Sciatic nerve (tissue), 2 donors: ENCODE results near the gene PCBP3. TPM values are rescaled to one million over a fixed set of nuclear protein-coding genes. Genes with fewer than 3 reads are reported as not detected.

Experiments
- ATAC-seq: fragments of 200-7000 bp; cut with Tn5 transposase; one replicate; pipeline ENCODE4 v1.9.1; 2020; ENCODE audit warnings: mild to moderate bottlenecking, moderate library complexity
- DNase-seq: peaks from one replicate; pipeline ENCODE4 v3.0.0-alpha.2; 2020; ENCODE audit warnings: low spot score
- intact Hi-C: fragments of 100-400 bp; cut with DNase I; formaldehyde crosslinking; loops from one replicate; pipeline ENCODE4 v1.14.2; 2022
- total RNA-seq: library from RNA; stranded (reverse); fragmentation: NEBNext Ultra II Directional; extraction: Animal tissue kit (Norgen Biotek cat#: 25700); gene quantifications from one replicate; pipeline ENCODE4 v1.2.1, GENCODE V29; 2021
- donor health status: DM: no; HTN: no; CAD: no.
- donor health status: DM: no; HTN: no; CAD: no.

PCBP3 gene
- total RNA-seq, 1 donor from 2014 or later = 14.1 TPM

DNA sequence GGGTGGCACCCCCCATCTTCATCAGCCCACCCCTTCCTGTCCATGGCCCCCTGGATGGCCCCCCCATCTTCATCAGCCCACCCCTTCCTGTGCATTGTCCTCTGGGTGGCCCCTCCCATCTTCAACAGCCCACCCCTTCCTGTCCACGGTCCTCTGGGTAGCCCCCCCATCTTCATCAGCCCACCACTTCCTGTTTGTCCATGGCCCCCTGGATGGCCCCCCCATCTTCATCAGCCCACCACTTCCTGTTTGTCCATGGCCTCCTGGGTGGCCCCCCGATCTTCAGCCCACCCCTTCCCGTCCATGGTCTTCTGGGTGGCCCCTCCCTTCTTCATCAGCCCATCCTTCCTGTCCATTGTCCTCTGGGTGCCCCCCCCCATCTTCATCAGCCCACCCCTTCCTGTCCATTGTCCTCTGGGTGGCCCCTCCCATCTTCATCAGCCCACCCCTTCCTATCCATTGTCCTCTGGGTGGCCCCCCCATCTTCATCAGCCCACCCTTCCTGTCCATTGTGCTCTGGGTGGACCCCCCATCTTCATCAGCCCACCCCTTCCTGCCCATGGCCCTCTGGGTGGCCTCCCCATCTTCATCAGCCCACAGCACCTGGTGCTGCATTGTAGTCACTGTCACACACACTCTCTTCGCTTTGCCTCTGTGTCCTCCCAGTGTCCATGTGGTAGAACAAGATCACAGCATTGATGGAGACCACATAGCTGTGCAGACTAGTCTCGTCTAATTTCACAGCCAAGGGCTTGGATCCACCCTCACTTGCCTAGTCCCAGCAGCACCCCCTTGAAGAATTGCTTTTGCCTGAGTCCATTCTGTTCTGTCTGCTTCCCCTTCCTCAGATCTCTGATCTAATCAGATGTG lies 95.9 kb downstream of the PCBP3 start:
- intact Hi-C loops = no loop called here

DNA sequence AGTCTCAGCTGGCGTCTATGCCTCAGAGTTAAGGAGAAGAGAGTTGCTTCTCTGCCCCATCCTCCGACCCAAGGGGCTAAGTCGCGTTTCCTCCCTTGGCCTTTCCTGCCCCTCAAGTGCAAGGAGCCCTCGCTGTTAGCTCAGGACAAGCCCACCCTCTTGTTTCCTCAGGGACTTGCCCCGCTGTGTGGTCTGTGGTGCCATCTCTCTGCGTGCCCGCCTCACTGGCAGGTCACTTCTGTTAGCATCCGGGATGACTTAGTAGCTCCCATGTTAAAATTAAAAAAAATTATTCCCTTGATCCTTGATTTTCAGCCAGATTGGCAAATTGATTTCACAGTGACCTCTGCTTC lies 96.5 kb downstream of the PCBP3 start:
- DNase-seq (no peak), ATAC-seq (no peak)
- intact Hi-C loops = no loop called here

More for the DNA sequence above, 95.9 kb downstream of the PCBP3 start:
- ATAC-seq = no peak
- DNase-seq = no peak

GRCh38 chr21:45740491-45741357 lies 97.2 kb downstream of the PCBP3 start:
- intact Hi-C loops = no loop called here
- ATAC-seq = no peak
- DNase-seq = no peak

DNA sequence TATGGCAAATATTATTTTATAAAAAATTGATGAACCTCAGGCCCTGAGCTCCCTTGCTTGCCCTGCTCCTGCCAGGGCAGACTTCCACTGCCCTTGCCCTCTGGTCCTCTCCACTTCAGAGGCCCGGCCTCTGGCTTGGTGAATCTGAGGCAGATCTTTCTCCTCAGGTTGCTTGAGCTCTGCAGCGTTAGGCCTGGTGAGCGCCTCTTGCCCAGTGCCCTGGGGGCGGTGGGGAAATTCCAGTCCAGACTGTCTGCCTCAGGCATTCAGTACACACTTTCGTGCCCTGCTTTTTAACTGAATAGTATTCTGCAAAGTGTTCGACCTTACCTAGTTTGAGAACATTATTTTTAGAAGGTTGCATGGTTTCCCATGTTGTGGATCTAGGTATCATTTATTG lies 98.2 kb downstream of the PCBP3 start:
- no peak for DNase-seq
- no peak for ATAC-seq
- intact Hi-C loops = no loop called here

- DNase-seq (no peak), ATAC-seq (no peak)
- intact Hi-C loops = no loop called here
These were observed 98.7 kb downstream of the PCBP3 start for GRCh38 chr21:45742247-45742646.

- DNase-seq (no peak), ATAC-seq (no peak)
- intact Hi-C loops = no loop called here
These were observed 101.7 kb downstream of the PCBP3 start for GRCh38 chr21:45745256-45745655.

GRCh38 chr21:45747233-45747766 lies 103.8 kb downstream of the PCBP3 start:
- intact Hi-C loops = no loop called here
- DNase-seq (no peak), ATAC-seq (no peak)

- ATAC-seq = no peak
- DNase-seq = no peak
- intact Hi-C loops = no loop called here
These were observed 104.4 kb downstream of the PCBP3 start for GRCh38 chr21:45747802-45748445.

GRCh38 chr21:45748593-45748992 lies 105.1 kb downstream of the PCBP3 start:
- intact Hi-C loops = no loop called here
- DNase-seq (no peak), ATAC-seq (no peak)

GRCh38 chr21:45749974-45750373 lies 106.4 kb downstream of the PCBP3 start:
- ATAC-seq = no peak
- intact Hi-C loops = no loop called here
- no peak for DNase-seq

DNA sequence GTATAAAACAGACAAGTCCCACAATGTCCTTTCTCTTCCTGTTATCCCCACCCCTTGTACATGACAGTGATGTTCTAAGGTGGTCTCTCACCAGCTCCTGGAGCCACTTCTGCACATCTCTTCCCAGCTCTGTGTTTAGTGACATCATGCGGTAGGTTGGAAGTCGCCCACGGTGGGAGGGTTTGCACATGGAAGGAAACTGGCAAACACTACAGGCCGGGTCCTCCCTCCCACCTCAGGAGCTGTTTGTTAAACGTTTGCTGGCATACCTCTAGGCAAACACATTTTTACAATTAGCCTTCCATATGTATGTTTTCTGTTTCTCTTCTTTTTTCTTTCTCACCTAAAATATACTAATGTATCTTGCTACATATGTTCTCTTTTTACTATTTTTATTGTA lies 107.4 kb downstream of the PCBP3 start:
- ATAC-seq (no peak), DNase-seq (no peak)
- intact Hi-C loops = no loop called here

DNA sequence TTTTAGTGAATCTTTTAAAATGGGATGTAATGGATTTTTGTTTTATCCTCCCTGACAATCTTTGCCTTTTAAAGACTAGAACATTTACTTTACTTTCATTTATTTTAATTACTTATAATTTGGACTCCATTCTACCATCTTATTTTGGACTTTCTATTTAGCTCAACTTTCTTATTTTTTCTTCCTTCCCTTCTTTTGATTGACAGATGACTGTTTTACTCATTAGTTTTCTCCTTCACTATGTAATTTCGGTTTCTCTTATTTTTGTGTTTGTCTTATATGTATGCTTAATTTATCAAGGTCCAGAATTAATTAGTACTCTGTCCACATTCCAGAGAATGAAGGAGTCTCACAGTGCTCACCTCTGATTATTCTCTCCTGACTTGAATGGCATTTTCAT lies 109.9 kb downstream of the PCBP3 start:
- intact Hi-C loops = no loop called here
- DNase-seq (no peak), ATAC-seq (no peak)

- no peak for DNase-seq
- ATAC-seq = no peak
- intact Hi-C loops = no loop called here
These were observed 112.5 kb downstream of the PCBP3 start for GRCh38 chr21:45756029-45756428.

- no peak for DNase-seq
- ATAC-seq = no peak
- intact Hi-C loops = no loop called here
These were observed 113.1 kb downstream of the PCBP3 start for GRCh38 chr21:45756669-45757068.

DNA sequence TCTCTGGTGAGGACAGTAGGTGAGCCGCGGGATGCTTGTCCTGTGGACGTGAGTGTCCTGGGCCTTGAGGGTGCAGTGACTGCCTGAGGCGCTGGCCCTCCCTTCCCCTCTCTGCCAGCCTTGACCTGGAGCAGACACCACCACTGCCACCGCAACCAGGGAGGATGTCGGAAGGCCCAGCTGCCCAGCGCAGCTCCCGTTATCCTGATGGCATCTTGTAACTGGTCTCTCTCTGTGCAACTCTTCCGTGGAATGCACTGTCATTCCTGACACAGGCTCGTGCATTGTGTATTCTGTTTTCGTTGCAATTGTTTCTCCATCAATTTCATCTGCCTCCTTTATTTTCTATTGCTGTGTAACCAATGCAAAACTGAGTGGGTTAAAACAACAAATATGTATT lies 118.2 kb downstream of the PCBP3 start:
- DNase-seq (no peak), ATAC-seq (no peak)
- intact Hi-C loops = no loop called here

GRCh38 chr21:45763074-45763473 lies 119.5 kb downstream of the PCBP3 start:
- peak; percentile 64 for ATAC-seq
- no peak for DNase-seq
- intact Hi-C loops = no loop called here

- intact Hi-C loops = no loop called here
- DNase-seq = no peak
These were observed 120.0 kb downstream of the PCBP3 start for GRCh38 chr21:45763506-45763905.

GRCh38 chr21:45764792-45765191 lies 121.3 kb downstream of the PCBP3 start:
- intact Hi-C loops = no loop called here
- no peak for ATAC-seq
- no peak for DNase-seq

More at GRCh38 chr21:45763506-45763905, 120.0 kb downstream of the PCBP3 start:
- peak; percentile 45 for ATAC-seq

GRCh38 chr21:45765375-45765774 lies 121.8 kb downstream of the PCBP3 start:
- DNase-seq (no peak), ATAC-seq (no peak)
- intact Hi-C loops = no loop called here
